Inflammatory macrophage treated with lipopolysaccharide for 1 hour (primary cell): ENCODE results near the gene SMIM5.

Experiments used
- DNase-seq, 2 donors: peaks; one replicate each; pipeline ENCODE4 v3.0.0-alpha.2; 2020 to 2022

Gene SMIM5

GRCh38 chr17:75672011-75672410 is 38.8 kb downstream of the SMIM5 start:
- DNase-seq: no peak

- DNase-seq: no peak
Observed at GRCh38 chr17:75673487-75673886, 40.3 kb downstream of the SMIM5 start.

GRCh38 chr17:75676461-75676860 is 43.2 kb downstream of the SMIM5 start:
- no peak for DNase-seq

GRCh38 chr17:75679706-75680211 is 46.5 kb downstream of the SMIM5 start:
- DNase-seq: no peak

GRCh38 chr17:75680431-75680830 is 47.2 kb downstream of the SMIM5 start:
- DNase-seq: no peak

- no peak for DNase-seq
Observed at GRCh38 chr17:75681289-75681688, 48.1 kb downstream of the SMIM5 start.

- DNase-seq: no peak
Observed at GRCh38 chr17:75683583-75683982, 50.3 kb downstream of the SMIM5 start.

GRCh38 chr17:75684249-75684648 is 51.0 kb downstream of the SMIM5 start:
- DNase-seq: no peak

- DNase-seq: no peak
Observed at GRCh38 chr17:75684924-75685323, 51.7 kb downstream of the SMIM5 start.

GRCh38 chr17:75685499-75685898 is 52.3 kb downstream of the SMIM5 start:
- no peak for DNase-seq

- peak; percentile 44 to 58 for DNase-seq
Observed at GRCh38 chr17:75688209-75688825, 55.1 kb downstream of the SMIM5 start.

GRCh38 chr17:75689441-75689873 is 56.2 kb downstream of the SMIM5 start:
- no peak for DNase-seq
